ENCODE measurements around the gene GPR15LG.

The GPR15LG gene

DNA sequence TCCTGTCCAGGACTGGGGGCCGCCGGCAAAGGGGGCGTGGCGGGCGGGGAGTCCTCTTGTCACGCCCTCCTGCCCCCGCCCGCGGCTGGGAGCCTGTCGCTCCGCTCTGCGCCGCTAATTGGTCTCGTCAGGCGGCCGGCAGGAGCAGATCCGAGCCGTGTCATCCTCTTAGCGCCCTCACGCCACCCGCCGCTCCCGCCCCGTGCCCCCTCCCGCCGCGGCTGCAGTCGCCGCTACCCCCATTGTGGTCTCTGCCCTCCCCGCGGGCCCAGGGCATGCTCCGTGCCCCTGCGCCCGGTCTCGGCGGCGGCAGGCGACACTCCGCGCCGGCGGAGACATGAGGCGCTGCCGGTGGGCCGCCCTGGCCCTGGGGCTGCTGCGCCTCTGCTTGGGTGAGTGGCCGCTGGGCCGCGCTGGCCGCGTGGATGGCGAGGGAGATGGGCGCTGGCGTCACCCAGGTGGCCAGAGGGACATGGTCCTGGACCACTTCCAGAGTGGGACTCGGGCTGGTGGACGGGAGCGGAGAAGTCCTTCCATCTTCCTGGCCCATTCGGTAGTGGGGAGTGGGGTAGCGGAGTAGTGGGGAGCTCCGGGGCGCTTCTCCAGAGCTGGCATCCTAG is 20.9 kb downstream of the GPR15LG start, which contains the start of gene CDHR1:
TSS of gene CDHR1 (plus strand) at position 114 of the 620 bp plus-strand sequence. CDS start at position 338, 224 bp downstream.
- no peak for DNase-seq

DNA sequence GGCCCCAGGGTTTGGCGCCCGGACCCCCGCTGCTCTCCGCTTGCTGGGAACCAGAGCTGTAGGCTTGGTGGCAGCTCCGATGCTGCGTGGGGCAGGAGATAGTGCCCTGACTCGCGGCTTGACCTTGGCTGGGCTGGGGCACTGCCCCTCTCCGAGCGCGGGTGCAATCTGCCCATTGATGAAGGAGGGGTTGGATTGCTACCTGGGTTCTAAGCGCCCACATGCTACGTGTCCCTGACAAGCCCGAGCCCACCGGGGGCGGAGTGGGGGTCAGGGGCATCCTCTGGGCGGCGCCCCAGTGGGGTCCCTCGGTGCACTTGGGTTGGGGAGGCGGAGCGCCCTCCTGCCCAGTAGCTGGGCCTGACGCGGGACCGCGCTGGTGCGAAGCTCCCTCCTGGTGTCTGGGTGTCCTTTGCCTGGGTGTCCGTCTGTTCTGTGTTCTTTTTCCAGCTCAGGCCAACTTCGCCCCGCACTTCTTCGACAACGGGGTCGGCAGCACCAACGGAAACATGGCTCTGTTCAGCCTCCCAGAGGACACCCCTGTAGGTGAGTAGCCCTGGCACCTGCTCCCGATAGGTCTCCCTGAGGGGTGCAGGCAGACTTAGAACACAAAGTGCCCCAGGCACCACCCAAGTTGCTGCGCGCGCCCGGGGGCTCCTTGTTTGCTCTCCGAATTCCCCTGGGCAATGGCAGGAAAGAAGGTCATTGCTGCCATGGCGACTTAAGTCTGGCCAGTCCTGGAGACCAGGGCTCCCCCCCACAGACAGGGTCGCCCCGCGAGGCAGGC is 21.6 kb downstream of the GPR15LG start:
- DNase-seq: no peak

DNA sequence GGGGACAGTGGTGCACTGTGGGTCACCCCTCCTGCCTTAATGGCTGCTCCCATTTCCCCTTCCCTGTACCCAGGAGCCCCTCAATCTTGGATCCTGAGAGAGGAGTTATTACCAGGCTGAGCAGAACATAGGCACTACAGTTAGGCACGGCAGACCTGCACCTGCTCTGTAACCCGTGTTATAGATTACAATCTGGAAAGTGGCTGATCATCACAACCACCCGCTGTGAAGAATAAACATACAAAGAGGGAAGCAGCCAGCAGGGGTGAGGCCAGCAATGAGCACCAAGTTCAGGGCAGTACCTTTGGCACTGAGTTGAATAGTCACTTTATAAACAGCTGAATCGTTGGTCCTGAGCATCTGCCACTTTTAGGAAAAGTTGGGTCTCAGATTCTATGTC is 22.5 kb downstream of the GPR15LG start:
- no peak for DNase-seq

DNA sequence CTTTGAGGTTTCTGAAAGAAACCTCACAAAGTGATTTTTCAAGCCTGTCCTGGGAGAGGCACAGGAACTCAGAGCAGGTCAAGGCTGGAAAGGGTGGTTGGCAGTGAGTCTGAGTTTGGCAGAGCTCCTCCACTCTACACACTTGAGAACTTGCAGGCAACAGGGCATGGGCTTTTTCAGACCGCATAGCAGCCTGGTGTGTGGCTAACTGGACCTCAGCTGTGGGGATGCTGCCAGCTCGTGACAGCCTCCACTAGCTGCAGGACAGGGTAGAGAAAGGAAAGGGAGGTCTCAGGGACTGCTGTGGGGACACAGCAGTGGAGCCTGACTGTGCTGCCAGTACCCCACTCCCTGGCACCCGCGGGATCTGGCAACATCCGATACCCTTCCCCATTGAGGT is 23.3 kb downstream of the GPR15LG start:
- no peak for DNase-seq

DNA sequence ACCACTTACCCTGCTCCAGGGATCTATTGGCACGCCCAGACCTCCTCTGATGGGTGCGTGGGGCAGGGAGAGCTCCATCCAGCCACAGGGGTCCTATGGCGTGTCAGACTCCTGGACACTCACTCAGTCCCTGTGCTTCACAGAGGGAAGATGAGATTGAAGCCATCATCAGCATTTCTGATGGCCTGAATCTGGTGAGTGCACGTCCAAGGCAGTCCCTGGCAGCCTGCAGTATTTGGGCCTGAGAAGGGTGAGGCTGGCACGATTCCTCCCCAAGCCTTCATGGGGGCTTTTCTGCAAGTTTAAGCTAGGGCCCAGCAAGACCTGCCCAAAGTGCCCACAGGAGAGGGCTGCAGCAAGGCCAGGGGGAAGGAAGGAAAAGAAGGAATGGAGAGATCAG is 24.0 kb downstream of the GPR15LG start:
- no peak for DNase-seq

DNA sequence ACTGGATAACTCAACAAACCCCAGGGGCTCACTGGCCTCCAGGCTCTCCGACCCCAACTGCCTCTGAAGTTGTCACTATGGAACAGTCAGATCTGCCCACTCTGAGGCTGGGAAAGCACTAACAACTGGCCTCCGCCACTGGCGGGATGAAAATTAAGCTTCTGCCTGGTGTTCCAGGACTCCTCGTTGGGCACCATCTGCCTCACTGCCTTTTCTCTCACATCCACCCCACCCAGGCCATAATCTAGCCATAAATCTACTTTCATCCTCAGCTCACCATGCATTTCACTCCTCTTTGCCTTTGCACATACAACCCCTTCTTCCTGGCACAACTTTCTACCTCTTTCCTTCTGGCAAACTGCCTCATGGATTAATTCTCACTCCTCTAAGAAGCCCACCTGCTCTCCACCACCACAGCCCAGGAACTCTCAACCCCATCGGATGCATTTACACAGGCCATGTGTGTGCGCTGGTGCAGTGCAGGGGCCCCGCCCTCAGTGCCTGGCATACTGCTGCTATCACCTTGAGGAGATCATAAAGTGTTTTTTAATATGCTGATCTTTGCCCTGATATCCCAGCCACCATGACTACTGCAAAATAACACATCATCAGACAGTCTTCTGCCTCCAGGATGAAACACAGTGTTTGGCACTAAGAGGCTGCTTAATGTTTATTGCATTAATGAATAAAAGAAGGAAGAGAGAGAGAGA is 24.8 kb downstream of the GPR15LG start:
- DNase-seq: no peak

DNA sequence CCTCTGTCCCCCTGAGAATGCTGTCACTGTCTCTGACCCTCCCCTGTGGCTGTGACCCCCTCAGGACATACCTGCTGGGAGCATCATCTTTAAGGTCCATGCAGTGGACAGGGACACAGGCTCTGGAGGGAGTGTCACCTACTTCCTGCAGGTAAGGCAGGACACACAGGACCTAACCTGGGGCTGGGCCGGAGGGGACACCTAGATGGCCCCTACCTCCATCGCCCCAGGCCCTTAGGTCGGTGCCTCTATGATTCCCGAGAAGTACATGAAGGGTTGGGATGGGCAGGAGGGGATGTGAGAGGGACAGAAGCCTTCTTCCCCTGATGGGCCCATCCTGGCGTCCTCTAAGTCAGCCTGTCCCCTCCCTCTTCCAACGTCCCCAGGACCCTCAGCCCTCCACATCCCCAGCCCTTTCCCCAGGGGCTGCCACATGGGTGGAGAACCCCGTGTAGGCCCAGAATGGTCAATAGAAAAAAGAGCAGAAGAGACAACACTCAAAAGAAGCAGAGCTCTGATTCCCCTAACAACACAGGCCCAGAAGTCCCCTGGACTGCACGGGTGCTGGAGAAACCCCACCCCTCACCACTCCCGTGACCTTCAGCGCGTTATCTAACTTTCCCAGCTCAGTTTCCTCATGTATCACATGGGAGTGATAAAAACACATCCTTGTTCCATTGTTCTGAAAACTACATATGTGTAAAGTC is 27.1 kb downstream of the GPR15LG start:
- DNase-seq: no peak

DNA sequence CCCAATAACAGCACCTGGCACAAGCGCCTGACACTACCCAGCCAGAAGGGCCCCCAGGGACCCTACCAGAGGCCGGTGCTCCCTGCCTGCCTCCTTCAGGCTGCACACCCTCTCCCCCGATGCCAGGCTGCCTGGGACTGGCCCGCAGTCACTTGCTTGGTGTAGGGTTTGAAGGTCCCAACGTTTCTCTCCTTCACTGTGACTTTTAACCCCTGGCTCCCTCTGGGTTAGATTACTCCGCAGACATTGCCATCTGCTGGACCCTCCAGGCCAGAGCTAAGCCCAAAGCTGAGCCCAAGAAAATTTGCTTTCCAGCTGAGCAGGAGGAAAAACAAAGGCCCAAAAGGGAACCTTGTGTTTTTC is 27.6 kb downstream of the GPR15LG start:
- no peak for DNase-seq

DNA sequence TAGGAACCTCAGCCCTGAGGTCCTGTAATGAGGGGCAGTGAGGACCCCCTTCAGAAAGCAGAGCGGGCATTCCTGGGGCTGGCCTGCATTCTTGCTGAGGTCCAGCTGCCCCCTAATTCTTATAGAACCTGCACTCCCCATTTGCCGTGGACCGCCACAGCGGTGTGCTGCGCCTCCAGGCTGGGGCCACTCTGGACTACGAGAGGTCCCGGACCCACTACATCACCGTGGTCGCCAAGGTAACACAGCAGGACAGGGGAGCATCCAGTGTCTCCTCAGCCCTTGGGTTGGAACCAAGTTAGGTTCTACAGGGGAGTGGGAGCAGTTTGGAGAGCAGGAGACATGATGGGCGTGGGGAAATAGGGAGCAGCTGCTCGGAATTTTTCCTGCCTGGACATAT is 28.1 kb downstream of the GPR15LG start:
- DNase-seq: no peak

DNA sequence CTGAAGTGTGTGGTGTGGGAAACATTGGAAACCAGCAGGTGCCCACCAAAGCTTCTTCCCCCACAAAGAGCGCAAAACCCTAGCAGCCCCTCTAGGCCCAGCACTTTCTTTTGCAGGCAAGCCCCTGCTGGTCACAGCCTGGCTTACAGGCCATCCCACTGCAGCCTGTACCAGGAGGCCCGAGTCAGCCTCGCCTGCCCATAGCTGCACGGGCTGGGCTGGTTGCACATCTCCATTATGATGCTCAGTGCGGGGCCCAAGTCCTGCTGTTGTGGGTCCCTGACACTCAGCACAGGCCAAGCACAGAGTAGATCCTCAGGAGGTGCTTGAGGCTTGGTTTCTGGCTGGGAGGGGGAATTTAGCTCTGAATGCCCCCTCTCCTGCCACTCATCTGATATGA is 28.7 kb downstream of the GPR15LG start:
- no peak for DNase-seq

DNA sequence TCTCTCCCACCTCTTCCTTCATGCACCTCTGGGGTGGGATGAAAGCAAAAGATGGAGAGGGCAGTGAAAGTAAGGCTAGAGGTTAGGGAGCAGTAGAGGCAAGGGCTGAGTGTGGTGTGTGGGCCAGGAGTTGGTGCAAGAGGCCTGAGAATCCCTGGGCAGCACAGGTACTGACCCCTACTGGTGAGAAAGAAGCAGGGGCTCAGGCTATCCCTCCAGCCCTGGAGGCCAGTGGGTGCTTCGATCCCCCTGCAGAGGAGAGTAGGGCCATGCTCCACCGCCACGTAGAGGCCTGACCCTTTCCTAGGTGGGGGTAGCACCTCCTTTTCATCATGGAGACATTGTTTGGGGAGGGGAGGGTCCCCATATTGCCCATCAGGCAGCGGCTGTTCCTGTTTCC is 30.5 kb downstream of the GPR15LG start:
- peak; percentile 8 to 26 for DNase-seq

DNA sequence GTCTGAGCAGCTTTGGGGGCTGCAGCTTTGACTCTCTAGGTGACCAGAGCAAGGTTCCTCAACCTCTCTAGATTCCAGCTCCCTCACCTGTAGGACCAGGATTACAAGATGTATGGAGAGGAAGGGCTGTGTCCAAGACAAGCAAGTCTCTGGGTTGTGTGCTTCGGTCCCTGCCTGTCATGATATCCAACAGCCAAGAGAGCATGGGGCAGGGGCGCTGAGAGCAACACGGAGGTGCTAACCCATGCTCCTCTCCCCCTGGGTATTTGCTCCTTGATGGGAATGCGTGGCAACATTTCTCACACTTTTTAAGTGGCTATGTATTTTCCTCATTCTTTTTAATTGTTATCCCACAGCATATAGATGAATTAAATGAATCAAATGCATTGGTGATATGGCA is 31.0 kb downstream of the GPR15LG start:
- no peak for DNase-seq

DNA sequence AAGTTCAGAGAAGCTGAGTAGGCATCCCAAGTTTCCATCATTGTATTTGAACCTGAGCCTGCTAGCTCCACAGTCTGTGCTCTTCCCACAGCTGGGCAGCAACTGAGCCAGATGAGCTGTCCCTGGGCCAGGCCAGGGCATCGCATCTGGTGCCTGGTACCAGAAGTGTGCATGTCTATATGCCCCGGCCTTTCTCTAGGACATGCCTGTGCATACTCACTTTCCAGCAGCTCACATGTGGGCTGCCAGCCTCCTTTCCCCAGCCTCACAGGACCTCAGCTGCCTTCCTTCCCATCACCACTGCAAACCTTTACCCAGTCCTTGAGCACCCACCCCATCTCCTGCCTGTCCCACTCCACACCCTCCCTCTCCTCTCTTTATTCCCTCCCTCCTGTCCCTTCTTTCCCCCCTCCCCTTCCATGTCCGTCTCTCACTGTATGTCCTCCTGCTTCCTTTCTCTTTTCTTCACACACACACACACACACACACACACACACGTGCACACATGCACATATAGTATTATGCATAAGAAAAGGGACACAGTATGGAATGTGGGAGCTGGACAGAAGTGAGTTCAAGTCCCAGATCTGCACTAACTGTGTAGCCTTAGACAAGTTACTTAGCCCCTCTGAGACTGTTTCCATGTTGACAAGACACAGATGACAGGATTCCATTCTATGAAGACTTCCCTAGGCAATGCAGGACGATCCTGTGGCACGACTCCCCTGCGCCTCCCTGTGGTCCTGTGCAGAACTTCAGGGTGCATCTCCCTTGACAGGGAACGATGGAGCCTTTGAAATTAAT is 31.6 kb downstream of the GPR15LG start:
- DNase-seq: peak; percentile 46 to 48

DNA sequence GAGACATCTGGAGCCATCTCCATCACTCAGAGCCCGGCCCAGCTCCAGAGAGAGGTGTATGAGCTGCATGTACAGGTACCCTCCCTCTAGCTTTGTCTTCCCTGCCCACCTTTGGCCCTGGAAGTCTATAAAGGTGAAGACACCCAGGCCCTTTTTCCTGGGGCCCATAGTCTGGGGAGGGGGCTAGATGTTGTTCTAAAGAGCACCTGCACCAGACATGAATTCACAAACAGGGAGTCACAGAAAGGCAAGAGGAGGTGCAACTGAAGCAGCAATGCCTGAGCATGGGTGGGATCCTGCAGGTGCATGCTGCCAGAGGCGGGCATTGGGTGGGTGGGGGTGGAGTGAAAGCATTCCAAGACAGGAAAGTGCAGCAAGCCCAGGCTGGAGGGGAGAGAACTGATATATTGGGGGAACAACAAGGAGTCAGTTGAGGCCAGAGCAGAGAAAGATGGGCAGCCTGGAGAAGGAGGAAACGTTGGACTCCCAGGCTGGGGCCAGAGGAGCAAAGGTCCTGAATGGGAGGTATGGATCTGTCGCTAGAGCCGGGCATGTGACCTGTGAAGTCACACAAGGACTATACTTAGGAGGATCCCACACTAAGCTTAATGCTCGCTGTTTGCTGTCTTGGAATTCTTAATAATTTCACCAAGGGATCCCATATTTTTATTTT is 32.4 kb downstream of the GPR15LG start:
- DNase-seq: no peak

DNA sequence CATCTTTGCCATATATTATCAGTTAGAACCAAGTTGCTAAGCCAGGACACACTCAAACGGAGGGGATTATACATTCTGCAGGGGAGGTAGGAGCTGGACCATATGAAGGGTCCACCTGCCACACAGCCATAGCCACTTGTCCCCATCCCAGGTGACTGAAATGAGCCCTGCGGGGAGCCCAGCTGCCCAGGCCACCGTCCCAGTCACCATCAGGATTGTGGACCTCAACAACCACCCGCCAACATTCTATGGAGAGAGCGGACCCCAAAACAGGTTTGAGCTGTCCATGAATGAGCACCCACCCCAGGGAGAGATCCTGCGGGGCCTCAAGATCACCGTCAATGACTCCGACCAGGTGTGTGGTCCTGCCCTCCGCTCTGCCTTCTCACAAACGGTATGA is 34.4 kb downstream of the GPR15LG start:
- no peak for DNase-seq

DNA sequence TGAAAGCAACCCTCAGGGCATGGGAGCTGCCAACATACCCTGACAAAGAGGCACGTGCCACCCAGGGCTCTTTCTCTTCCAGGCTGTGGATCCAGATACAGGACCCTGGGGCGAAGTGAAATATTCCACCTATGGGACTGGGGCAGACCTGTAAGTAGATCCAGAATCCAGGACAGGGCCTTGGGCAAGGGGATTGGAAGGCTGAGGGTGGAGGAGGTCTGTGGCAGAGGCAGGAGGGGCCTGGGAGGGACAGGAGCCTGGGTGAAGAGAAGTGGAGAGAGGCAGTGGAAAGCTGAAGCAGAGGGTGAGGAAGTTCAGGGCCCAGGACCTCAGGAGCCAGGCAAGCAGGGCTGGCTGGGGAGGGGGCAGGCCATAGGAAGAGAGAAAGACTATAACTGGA is 38.0 kb downstream of the GPR15LG start:
- DNase-seq: no peak

DNA sequence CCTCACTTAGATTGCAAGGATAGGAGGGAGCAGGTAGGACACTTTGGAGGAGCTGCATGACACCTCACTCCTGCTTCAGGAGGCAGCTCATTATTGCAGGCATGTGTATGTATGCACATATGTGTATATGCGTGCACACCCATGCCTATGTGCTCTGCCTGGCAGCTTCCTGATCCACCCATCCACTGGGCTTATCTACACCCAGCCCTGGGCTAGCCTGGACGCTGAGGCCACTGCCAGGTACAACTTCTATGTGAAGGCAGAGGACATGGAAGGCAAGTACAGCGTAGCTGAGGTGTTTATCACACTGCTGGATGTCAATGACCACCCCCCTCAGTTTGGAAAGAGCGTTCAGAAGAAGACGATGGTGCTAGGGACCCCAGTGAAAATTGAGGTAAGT is 38.4 kb downstream of the GPR15LG start:
- no peak for DNase-seq

DNA sequence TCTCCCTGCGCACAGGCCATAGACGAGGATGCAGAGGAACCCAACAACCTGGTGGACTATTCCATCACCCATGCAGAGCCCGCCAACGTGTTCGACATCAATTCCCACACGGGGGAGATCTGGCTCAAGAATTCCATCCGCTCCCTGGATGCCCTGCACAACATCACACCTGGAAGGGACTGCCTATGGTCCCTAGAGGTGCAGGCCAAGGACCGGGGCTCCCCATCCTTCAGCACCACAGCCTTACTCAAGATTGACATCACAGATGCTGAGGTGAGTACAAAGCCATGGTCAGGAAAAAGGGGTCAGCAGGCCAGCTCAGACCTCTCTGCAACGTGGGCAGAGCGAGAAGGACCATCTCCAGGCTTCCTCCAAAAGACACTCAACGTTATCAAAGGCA is 39.5 kb downstream of the GPR15LG start:
- no peak for DNase-seq

DNA sequence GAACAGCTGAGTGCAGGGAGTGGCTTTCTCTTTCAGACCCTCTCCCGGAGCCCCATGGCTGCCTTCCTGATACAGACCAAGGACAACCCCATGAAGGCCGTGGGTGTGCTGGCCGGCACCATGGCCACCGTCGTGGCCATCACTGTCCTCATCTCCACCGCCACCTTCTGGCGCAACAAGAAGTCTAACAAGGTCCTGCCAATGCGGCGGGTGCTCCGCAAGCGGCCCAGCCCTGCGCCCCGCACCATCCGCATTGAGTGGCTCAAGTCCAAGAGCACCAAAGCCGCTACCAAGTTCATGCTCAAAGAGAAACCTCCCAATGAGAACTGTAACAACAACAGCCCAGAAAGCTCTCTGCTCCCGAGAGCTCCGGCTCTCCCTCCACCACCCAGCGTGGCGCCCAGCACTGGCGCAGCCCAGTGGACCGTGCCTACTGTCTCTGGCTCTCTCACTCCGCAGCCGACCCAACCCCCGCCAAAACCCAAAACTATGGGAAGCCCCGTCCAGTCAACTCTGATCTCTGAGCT is 40.5 kb downstream of the GPR15LG start:
- no peak for DNase-seq

DNA sequence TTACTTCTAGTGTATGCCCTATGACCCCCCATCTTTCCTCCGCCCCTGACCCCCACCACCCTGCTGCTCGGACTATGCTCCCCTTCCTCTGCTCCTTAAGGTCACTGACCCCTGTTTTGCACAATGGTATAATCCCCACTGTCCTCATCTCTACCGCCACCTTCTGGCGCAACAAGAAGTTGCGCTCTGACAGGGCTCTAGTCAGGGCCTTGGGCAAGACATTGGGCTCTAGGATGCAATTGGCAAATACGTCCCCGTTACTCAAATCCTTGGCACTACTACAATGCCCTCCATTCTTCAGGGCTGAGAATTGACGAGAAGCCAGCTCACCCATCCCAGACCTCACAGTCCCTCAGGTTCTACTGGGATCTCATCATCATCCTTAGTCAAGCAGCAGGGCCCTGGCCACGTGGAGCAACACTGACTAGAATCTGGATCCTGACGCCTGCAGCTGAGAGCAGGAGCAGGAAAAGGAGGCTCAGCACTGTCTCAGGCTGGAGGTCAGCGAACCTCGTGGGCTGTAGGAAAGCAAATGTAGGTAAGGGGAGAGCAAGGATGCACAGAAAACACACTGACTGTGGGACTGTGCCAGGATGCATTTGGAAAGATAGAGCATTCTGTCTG is 41.1 kb downstream of the GPR15LG start:
- DNase-seq: peak; percentile 23 to 29

DNA sequence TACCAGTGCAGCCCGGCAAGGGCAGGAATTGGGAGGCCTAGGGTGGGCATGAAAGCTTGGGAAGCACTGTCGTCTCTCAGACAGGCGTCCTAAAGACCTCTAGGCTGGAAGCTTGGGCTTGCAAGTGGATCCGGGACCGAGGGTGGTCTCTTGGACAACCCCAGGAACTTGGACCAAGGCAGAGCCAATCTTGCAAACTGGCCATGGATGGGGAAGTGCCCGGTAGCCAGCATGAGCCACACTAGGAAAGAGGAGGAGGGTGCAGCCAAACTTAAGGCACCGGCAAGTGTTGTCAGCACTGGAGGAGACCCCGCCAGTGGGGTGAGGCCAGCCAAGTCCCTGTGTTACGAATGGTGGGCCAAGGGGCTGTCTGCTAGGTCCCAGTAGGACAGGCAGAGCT is 43.2 kb downstream of the GPR15LG start:
- no peak for DNase-seq

Data from AML-193 (cell line).